ENCODE results near the gene ZNF268.
"Not testable (repeated sequence)": the region's sequence is repeated elsewhere in the genome, so short reads cannot be mapped to it uniquely, and the experiment has no call there.

The ZNF268 gene

DNA sequence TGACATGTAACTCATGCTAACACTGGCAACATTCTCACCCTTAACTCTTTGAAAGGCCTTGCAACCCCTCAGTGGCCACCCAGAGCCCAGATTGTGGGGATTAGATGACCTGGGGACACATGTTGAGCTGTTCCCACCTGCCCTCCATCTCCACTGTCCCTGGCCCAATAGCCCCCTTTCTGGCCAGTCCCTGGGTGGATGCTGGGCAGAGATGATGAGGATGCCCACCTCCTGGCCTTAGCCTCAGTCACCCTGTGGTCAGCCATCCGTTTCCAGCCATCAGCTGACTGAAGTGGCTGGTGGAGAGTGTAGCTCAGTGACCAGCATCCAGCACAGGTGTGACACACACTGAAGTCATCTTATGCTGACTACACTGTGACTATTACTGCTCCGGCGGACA, 49.7 kb downstream of the ZNF268 start:
- FAIRE-seq = no peak

DNA sequence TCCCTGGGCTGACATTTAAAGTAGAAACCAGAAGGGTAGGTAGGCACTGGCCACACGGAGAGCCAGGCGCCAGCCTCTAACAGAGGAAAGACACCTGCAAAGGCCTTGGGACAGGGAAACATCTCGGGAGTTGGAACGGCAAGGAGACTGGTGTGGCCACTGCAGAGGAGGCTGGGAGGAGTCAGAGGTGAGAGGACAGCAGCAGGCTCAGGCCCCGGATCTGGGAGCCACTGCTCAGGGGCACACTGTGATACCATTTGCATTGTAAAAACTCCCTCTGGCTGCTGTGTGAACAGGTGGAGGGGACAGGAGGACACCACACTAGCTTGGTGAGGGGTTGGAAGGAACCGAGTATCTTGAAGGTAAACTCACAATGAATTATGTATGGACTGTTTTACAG, 51.7 kb downstream of the ZNF268 start:
- no peak for FAIRE-seq

DNA sequence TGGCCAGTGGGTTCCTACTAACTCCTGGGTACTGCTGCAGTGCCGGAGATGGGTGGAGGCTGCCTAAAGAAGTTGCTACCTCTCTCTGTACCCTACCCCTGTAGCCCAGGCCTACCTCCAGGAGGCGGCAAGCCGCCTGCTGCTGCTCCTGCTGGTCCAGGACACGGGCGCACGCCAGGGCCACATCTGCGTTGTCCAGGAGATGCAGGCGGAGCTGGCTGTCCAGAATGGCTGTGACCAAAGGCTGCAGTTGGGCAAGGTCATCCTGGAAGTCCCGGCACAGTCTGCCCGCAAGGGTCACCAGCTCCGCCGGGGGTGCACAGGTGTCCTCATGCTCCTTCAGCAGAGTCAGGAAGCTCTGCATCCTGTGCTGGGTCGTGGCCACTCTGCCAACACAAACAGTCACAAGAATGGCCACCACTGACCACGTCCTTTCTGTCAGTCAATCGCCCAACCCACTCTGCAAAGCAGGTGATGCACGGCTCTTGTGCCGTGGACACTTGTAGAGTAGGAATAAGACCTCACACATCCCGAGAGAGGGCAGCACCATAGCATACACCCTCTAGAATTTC, 52.8 kb downstream of the ZNF268 start:
- no peak for FAIRE-seq

DNA sequence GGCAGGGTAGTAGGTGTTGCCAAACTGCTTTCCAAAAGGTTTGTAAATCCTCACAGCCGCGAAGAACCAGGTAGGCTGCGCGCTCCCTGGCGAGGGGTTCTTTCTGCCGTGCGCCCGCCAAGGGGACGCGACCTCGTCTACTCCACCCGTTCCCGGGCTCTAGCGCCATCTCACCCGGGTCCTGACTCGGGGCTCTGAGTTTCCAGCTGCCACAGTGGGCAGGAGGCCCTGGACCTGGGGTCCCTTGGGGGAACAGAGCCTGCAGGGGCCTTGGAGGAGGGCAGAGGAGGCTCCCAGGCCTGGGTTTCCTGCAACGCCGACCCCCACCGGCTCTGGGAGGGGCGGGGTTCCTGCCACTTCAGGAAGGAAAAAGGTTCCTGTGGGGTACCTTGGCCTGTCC, 53.7 kb downstream of the ZNF268 start:
- FAIRE-seq = no peak

DNA sequence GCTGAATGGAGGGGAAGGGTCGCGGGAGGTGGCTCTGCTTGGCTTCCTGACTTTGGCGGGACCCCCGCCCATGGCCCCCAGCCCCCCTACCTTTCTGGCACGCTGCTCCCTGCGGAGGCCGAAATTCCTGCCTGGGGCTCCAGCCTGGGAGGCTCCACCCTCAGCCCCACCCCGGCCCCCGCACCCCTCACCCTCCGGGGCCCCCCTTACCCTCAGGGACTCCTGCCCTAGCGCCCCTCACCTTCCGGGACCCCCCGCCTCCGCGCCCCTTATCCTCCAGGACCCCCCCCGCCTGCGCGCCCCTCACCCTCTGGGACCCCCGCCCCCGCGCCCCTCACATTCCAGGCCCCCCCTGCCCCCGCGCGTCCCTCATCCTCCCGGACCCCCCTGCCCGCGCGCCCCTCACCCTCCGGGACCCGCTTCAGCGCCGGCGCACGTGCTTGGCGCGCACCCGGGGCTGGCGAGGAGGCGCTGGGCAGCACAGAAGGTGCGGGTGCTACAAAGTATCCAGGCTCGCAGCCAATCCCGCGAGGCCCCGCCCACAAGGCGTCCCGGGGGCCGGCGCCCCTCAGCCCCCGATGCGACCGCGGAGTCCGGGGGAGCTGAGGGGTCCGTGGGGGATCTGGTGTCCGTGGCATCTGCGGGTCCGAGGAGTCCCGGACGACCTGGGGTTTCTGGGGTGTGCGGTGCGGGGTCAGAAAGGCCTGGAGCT, 54.3 kb downstream of the ZNF268 start, which contains the start of gene ANHX:
Gene ANHX, minus strand, starts transcription at position 477 of the 712 bp plus-strand sequence. CDS start 1,521 bp downstream, outside the sequence.
- FAIRE-seq = no peak

DNA sequence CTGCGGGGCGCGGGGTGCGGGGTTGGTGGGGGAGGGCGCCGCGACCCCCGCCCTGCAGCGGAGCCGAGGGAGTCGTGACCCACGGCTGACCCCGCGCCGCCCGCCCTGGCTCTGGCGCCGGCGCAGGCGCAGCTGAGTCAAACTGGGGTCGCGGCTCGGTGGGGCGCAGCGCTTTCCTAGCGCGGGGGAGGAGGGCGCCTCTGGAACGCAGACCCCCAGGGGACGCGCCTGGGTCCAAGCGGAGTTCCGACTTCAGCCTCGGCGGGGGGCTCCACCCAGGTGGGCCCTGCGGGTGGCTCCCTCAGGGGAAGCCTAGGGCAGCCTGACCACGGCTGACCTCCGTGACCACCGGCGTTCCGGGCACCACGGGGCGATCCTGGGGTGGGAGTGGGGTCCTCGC, 54.8 kb downstream of the ZNF268 start:
- FAIRE-seq = no peak

DNA sequence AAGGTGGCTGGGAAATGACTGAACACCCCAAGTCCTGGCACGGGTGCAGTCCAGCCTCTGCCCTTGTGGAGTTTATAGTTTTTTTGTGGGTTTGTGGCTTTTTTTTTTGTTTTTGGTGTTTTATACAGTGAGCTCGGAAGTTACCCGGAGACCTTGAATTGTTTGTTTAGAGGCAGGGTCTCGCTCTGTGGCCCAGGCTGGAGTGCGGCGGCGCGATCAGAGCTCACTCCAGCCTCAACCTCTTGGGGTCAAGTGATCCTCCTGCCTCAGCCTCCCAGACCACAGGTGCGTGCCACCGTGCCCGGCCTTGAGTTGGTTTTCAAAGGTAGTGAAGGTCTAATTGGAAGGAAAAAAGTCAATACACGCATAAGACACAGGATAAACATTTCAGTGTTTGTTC, 55.3 kb downstream of the ZNF268 start:
- FAIRE-seq = no peak

DNA sequence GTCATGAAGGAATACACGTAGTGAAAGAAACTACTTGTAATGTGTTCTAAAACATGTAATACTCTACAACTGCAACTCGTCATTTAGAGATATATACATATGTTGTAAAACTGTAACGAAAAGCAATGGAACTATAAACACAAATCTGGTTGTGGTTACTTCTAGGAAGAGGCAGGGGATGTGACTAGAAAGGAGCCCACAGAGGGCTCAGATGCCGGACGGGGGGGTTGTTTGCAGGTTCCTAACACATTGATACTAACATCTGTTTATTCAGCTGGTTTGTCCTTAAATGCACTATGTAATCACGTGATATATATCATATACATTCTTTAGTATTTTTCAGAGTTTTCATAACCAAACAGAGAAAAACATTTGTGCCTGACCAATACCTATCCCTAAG, 70.4 kb downstream of the ZNF268 start:
- no peak for FAIRE-seq

DNA sequence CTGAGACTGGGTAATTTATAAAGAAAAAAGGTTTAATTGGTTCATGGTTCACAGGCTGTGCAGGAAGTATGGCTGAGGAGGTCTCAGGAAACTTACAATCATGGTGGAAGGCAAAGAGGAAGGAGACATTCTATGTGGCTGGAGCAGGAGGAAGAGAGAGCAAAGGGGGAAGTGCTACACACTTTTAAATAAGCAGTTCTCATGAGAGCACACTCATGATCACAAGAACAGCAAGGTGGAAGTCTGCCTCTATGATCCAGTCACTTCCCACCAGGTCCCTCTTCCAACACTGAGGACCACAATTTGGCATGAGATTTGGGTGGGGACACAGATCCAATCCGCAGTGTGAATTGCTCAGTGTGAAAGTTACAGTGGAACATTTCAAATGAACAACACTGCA, 74.5 kb downstream of the ZNF268 start:
- not testable (repeated sequence) for FAIRE-seq

DNA sequence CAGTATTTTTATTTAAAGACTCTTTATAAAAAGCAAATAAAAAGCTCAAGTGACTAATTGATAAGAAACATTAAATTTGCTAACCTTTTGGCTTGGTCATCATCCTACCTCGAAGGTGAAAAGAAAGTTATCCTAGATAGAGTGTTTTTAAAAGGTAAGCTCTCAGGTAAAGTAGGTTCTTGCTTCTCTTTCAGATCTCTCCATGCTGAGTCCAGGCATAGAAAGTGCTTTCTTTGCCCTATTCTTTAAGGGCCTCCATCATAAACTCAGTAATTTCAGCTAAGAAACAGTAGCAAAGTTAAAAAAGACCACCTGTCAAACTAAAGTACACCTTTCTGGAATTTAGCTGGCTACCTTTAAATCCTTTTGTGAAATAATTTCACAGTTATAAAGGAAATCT, 75.0 kb downstream of the ZNF268 start:
- FAIRE-seq = no peak

DNA sequence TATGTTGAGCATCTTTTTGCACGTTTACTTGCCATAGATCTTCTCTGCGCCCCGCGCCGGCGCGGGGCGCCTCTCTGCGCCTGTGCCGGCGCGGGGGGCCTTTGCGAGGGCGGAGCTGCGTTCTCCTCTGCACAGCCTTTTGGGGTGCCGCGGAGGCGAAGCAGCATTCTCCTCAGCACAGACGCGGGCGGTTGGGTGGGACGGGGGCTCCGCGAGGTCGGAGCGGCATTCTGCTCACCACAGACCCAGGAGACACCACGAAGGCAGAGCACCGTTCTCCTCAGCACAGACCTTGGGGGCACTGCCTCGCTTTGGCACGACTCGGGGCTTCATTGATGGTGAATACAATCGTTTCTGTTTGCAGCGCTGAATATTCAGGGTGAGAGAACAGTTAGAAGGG, 82.9 kb downstream of the ZNF268 start:
- no peak for FAIRE-seq
